Esophagus squamous epithelium (tissue), 5 donors: ENCODE results near the gene LAPTM5. TPM values are rescaled to one million over a fixed set of nuclear protein-coding genes. Genes with fewer than 3 reads are reported as not detected.

Experiments used
- DNase-seq: peaks from one replicate; lab custom pipeline; 2025; lab: John Stamatoyannopoulos, UW
- H3K27ac ChIP-seq, 4 donors: fragments of 200-600 bp; sonication (generic); one replicate each; pipeline ENCODE4 v1.5.1; 2016 to 2019; ENCODE audit warnings: mild to moderate bottlenecking in 1 of 4
- H3K27me3 ChIP-seq, 4 donors: fragments of 200-600 bp; sonication (generic); 1 replicate in 3 of 4; 2 replicates in 1 of 4; pipeline versions ENCODE4 v1.5.1 to v1.6.0; 2017 to 2021; ENCODE audit warnings: antibody characterized with exemption in 1 of 4
- H3K36me3 ChIP-seq, 3 donors: fragments of 200-600 bp; sonication (generic); one replicate each; pipeline ENCODE4 v1.5.1; 2016 to 2019
- H3K4me1 ChIP-seq, 3 donors: fragments of 200-600 bp; sonication (generic); one replicate each; pipeline ENCODE4 v1.5.1; 2017 to 2019
- H3K4me3 ChIP-seq, 4 donors: fragments of 200-600 bp; sonication (generic); 1 replicate in 3 of 4; 2 replicates in 1 of 4; pipeline ENCODE4 v1.5.1; 2016 to 2019; ENCODE audit warnings: mild to moderate bottlenecking in 2 of 4, moderate library complexity in 1 of 4
- H3K9me3 ChIP-seq, 3 donors: fragments of 200-600 bp; sonication (generic); one replicate each; pipeline ENCODE4 v1.5.1; 2016 to 2019
- POLR2A ChIP-seq, 4 donors: fragments of 450-650 bp; IDR thresholded peaks; one replicate each; pipeline ENCODE4 v1.6.1; 2017; ENCODE audit warnings: antibody characterized with exemption in 4 of 4, mild to moderate bottlenecking in 4 of 4, moderate library complexity in 3 of 4
- WGBS, 2 donors: methylation state at CpG; one replicate each; pipeline ENCODE4 v1.1.5; 2018; 5-methylcytosine and 5-hydroxymethylcytosine counted together
- intact Hi-C: fragments of 100-400 bp; cut with DNase I; formaldehyde crosslinking; loops from one replicate; pipeline ENCODE4 v1.15.0; 2022
- total RNA-seq, 4 donors: library from RNA; depleted of rRNA; stranded (reverse); fragments of >200 nt; gene quantifications; one replicate each; pipeline ENCODE4 v1.1.0, GENCODE V29; 2016
- TF ChIP-seq, protein P1 (sequence below), 6 experiments: fragments of 450-650 bp in 4 of 6; fragments of 200-600 bp in 2 of 6; sonication (generic) in 2 of 6; IDR thresholded peaks; one replicate each; pipeline ENCODE4 v1.5.1; 2016 to 2019; ENCODE audit warnings: antibody characterized with exemption in 6 of 6, mild to moderate bottlenecking in 4 of 6, moderate library complexity in 4 of 6
- donor health status: DM: yes; HTN: yes; CAD: no.

LAPTM5 gene, protein sequence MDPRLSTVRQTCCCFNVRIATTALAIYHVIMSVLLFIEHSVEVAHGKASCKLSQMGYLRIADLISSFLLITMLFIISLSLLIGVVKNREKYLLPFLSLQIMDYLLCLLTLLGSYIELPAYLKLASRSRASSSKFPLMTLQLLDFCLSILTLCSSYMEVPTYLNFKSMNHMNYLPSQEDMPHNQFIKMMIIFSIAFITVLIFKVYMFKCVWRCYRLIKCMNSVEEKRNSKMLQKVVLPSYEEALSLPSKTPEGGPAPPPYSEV
- 10 to 100 TPM in 2 of 4 donors, 1 to 10 TPM in 2; 6.3 to 53.4 (median 24.6) TPM for total RNA-seq

DNA sequence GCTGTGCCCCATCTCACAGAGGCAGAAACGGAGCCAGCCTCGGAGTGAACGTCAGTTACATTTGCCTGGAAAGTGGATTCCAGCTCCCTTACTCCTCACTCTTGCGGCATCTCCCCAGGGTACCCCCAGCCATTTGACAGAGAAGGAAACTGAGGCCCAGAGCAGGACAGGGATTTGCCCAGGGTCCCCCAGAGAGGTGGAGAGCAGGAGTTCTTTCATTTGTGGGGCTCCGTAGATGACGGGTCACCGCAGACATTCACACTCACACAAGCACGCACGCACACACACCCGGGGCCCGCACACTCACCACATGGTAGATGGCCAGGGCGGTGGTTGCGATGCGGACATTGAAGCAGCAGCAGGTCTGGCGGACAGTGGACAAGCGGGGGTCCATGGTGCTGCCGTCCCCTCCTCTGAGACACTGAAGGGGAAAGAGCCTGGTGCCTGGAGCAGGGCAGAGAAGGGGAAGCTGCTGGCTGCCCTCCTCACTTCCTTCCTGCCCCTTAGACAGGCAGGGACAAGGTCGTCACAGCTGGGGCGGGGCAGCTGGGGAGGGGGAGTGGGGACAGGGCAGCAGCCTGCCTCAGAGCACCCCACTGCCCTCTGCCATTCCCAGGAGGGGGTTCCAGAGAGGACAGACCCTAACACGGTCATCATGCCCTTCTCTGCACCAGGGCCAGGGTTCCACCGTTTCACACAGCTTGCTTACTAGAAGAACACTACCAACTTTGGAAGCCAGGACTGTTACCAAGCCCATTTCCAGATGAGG, at the start of gene LAPTM5:
LAPTM5 (minus strand) TSS at position 423 of the 769 bp plus-strand sequence; CDS start at position 394, 29 bp downstream.
- intact Hi-C loops, result no loop called here
- peak within 1 kb of the TSS; percentile 53 to 90 (median 79) for H3K27ac ChIP-seq
- DNase-seq, result no peak
- H3K27me3 ChIP-seq, result no peaks in the 10 kb centered on the region
- 29 to 40% methylated on average over 1 to 11 of the region's 21 CpGs for WGBS, 2 donors
- peak within 1 kb of the TSS; percentile 16 to 64 (median 44) for H3K4me3 ChIP-seq
- TF ChIP-seq, protein P1, sequence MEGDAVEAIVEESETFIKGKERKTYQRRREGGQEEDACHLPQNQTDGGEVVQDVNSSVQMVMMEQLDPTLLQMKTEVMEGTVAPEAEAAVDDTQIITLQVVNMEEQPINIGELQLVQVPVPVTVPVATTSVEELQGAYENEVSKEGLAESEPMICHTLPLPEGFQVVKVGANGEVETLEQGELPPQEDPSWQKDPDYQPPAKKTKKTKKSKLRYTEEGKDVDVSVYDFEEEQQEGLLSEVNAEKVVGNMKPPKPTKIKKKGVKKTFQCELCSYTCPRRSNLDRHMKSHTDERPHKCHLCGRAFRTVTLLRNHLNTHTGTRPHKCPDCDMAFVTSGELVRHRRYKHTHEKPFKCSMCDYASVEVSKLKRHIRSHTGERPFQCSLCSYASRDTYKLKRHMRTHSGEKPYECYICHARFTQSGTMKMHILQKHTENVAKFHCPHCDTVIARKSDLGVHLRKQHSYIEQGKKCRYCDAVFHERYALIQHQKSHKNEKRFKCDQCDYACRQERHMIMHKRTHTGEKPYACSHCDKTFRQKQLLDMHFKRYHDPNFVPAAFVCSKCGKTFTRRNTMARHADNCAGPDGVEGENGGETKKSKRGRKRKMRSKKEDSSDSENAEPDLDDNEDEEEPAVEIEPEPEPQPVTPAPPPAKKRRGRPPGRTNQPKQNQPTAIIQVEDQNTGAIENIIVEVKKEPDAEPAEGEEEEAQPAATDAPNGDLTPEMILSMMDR (IDR thresholded peaks at IDR 0.05), result no peak
- peak in 2 of 4 donors; percentile 75 to 79 for TF ChIP-seq POLR2A (IDR thresholded peaks at IDR 0.05)
- H3K36me3 ChIP-seq, result no peaks in the 10 kb centered on the region
- no peaks in the 10 kb centered on the region for H3K9me3 ChIP-seq
- H3K4me1 ChIP-seq, result peaks cover 0 to 40% (median 9%) of the 10 kb centered on the region in 3 donors

DNA sequence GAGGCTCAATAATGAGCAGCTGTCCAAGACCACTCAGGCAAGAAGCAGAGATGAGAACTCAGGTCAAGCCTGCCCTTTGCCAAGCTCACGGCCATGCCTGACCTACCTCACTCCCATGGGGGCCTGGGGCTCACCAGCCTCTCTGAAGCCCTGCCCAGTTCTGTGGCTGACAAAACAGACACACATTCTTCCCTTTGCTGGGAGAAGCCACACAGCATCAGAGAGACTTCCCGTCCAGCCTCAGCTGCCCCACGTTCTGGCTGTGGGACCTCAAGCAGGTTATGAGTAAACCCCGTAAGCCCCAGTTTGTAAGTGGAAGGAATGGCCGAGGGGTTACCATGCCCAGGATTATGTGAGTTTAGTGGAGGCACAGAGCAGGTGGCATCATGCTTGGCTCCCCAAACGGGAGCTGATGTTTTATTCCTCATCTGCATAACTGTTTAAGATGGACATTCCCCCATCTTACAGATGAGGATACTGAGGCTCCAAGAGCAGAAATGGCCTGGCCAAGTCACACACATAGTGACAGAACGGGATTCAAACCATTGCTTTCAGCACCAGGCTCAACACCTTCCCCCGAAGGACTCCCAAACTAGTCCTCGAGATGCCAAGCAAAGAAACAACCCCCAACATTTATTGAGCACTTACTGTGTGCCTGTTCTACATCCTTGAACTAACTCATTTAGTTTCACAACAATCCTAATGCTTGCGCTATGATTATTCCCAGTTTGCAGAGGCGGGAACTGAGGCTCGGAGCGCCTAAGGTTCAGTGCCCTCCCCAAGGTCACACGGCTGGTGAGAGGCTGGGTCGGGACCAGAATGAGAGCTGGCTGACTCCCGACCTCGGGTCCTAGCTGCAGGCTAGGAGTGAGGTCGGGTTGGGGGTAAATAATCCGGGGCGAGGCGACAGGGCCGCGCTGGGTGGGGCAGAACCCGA, 49.1 kb upstream of the LAPTM5 start:
- 72 to 75% methylated on average over 9 to 11 of the region's 24 CpGs for WGBS, 2 donors
- H3K36me3 ChIP-seq, result no peaks in the 10 kb centered on the region
- H3K27me3 ChIP-seq, result peaks cover 0 to 94% (median 0%) of the 10 kb centered on the region in 4 donors
- peak overlapping the region in 1 of 4 donors; percentile 26 for H3K27ac ChIP-seq
- H3K4me3 ChIP-seq, result peak overlapping the region in 1 of 4 donors; percentile 32
- H3K9me3 ChIP-seq, result no peaks in the 10 kb centered on the region
- H3K4me1 ChIP-seq, result peaks cover 4 to 31% (median 10%) of the 10 kb centered on the region in 3 donors
- TF ChIP-seq POLR2A (IDR thresholded peaks at IDR 0.05), result no peak
- TF ChIP-seq, protein P1 (IDR thresholded peaks at IDR 0.05), result no peak
- intact Hi-C loops, result no loop called here
- no peak for DNase-seq

DNA sequence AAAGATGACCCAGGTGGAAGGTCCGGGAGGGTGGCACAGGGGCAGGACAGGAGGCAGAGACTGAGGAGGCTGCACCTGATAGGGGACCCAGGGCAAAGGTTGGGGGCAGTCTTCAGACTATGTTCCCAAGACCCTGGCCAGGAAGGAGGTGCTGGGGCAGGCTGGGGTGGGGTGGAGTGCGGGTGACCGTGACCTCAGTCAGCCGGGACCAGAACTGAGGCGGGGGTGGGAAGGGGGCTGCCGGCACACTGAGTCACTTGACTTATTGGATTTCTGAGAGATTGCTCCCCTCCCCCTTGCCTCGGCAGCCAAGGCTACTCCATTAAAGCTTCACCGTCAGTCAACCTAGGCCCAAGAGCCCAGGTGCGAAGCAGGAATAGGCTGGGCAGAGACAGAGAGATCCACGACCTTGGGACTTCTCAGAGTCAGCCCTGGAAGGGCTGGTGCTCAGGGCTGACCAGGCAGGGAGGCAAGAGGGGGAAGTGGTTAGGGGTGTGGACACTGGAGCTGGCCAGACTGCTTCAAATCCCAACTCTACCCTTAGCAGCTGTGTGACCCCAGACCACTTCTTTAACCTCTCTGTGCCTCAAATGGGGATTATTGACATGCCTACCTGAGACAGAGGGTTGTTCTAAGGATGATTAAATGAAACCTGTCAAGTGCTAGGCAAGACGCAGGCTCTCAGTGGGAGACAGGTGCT, 47.9 kb upstream of the LAPTM5 start:
- intact Hi-C loops, result no loop called here
- H3K4me3 ChIP-seq, result no peak overlapping the region
- no peak for DNase-seq
- H3K4me1 ChIP-seq, result peaks cover 4 to 34% (median 10%) of the 10 kb centered on the region in 3 donors
- peaks cover 0 to 85% (median 0%) of the 10 kb centered on the region in 4 donors for H3K27me3 ChIP-seq
- 47 to 55% methylated on average over 4 to 5 of the region's 11 CpGs for WGBS, 2 donors
- H3K36me3 ChIP-seq, result no peaks in the 10 kb centered on the region
- no peaks in the 10 kb centered on the region for H3K9me3 ChIP-seq
- TF ChIP-seq, protein P1 (IDR thresholded peaks at IDR 0.05), result no peak
- no peak for TF ChIP-seq POLR2A (IDR thresholded peaks at IDR 0.05)
- no peak overlapping the region for H3K27ac ChIP-seq

DNA sequence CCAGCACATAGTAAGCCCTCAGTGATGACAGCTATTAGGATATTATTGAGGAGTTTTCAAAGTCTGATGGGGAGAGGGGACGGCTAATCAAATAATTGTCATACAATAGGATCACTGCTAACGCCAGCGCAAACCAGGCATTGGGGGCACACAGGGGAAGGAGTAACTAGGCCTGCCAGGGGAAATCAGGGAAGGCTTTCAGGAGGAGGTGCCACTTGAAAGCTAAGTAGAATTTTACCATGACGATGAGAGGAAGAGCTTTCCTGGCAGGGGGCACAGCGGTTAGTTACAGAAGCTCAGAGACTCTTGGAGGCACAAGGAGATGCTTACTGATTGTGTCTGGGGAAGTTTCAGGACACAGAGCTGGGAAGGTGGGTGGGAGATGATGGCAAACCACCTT, 47.2 kb upstream of the LAPTM5 start:
- DNase-seq, result no peak
- Histone ChIP-seq H3K27ac (no peak overlapping the region), H3K9me3 (no peaks in the 10 kb centered on the region), H3K4me1 (peaks cover 4 to 30% (median 7%) of the 10 kb centered on the region in 3 donors), H3K36me3 (no peaks in the 10 kb centered on the region), H3K4me3 (no peak overlapping the region), H3K27me3 (peaks cover 0 to 79% (median 0%) of the 10 kb centered on the region in 4 donors)
- TF ChIP-seq, protein P1 (IDR thresholded peaks at IDR 0.05), result no peak
- no peak for TF ChIP-seq POLR2A (IDR thresholded peaks at IDR 0.05)
- 64 to 76% methylated on average over 5 of the region's 5 CpGs for WGBS, 2 donors
- intact Hi-C loops, result loop anchor here (5.0 kb wide), 1 partner anchor 107 kb away; no protein-coding TSS in a partner anchor
